HG03520 (cell line): ENCODE data around the gene OGFR.
"Not testable (repeated sequence)": the region's sequence is repeated elsewhere in the genome, so short reads cannot be mapped to it uniquely, and the experiment has no call there.

Source experiments
- ATAC-seq: cut with Tn5 transposase; IDR thresholded peaks from one replicate; pipeline ENCODE4 v1.9.1; 2021; ENCODE audit warnings: mild to moderate bottlenecking, moderate library complexity; ENCODE audit not compliant: unreplicated experiment

Gene OGFR

GRCh38 chr20:62836967-62837490 lies 32.4 kb downstream of the OGFR start:
- no peak for ATAC-seq

DNA sequence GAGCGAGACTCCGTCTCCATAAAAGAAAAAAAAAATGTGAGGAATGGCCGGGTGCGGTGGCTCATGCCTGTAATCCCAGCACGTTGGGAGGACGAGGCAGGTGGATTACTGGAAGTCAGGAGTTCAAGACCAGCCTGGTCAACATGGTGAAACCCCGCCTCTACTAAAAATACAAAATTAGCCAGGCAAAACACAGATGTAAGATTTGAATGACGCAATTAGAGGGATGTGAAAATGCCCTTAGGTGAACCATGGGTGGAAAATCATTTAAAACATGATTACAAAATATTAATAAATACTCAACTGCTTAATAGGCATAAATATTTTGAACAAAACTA lies 33.1 kb downstream of the OGFR start:
- no peak for ATAC-seq

DNA sequence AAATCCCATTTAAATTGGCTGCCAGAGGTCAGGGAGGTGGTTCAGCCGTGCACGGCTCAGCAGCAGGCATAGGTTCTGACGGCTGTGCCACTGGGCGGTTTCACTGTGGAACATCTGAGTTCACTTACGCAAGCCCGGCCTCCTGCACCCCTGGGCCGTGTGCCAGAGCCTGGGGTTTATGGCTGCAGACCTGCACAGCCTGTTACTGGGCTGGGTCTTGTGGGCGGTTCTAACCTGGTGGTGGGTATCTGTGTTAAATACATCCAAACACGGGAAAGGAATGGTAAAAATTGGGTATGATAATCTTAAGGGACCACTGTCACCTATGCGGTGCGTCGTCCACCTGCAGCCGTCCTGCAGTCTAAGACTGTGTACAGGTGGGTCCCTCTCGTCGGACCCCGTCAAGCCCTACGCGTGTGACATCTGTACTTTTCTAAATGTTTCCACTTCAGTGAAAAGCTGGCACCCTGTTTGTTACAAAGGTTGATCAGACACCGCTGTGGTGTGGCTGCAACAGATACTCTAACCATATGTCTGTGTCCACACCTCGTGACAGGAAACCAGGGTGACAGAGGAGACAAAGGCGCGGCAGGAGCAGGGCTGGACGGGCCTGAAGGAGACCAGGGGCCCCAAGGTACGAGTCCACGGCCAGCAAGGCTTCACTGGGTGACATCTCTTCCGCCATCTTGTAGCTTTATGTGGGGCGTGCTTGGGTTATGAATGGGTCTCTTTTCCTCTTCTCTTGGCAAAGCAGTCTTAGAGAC lies 33.7 kb downstream of the OGFR start:
- no peak for ATAC-seq

DNA sequence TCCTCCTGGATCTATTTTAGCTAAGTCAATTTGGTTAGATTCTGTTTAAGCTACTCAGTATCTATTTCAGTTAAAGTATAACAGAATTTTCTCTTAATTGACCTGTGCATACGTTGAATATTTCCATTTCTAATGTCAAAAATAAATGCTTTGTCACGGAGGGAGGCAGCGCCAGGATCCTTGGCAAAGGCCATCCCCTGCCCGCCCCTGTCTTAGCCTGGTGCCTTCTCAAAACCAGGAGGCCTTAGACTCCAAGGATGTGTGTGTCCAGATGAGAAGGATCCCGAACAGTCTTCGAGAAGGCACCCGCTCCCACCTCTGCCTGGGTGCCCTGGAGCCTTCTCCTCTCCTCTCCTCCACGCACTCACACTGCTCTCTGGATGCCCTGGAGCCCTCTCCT lies 34.6 kb downstream of the OGFR start:
- no peak for ATAC-seq

GRCh38 chr20:62839816-62840215 lies 35.2 kb downstream of the OGFR start:
- no peak for ATAC-seq

DNA sequence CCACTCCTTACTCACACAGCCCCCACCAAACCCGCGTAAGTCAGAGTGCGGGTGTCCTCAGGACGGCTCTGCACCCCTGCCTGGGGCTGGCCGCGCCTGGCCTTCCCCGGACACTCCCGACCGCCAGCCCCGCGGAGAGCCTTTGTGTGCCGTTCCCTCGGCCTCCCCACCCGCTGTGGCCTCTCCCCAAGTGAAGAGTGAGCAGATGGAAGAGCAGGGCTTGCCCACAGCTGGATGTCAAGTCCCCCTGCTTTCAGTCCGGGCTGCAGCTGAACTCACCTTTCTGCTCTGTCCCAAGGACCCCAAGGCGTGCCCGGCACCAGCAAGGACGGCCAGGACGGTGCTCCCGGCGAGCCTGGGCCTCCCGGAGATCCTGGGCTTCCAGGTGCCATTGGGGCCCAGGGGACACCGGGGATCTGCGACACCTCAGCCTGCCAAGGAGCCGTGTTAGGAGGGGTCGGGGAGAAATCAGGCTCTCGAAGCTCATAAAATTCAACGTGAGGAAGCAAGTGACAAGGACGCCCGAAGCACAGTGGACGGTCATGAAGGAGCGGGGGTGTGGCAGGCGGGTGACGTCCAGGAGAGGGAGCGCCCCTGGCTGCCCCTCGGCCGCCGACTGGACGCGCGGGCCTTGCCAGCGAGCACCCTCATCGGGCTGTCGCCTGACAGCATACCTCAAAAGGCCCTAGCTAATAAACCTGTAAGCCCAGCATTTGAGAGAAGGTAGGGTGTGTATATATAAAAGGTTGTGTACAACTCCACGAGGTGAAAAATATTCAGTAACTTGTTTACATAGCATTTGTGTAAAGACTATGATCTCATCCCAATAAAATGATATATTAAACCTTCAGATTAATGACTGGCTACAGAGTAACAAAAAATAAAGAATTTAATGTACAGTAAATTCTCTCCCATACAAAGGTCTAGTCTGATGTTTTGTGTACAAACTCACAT lies 35.9 kb downstream of the OGFR start:
- no peak for ATAC-seq

DNA sequence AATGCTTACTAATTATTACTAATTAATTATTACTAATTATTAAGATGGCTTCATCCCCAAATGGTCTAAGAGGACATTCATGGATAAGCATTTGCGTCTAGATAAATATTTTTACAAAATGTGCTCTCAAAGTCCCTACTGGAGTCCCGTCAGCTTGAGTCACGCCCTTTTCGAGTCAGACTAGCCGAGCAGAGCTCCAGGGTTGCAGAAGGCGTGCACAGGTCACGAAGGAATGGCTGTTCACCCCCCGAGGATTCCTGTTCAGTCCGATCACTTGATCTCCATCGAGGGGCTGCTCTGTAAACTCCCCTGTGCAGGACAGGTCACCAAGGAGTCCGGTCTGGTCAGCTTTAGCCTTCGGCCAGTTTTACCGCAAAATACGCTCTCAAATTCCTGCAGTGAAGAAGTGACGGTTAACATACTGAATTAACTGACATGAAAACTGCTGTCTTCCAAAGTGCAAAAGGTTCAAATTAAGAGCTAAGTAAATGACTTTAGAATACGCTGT lies 37.1 kb downstream of the OGFR start:
- ATAC-seq, result no peak

DNA sequence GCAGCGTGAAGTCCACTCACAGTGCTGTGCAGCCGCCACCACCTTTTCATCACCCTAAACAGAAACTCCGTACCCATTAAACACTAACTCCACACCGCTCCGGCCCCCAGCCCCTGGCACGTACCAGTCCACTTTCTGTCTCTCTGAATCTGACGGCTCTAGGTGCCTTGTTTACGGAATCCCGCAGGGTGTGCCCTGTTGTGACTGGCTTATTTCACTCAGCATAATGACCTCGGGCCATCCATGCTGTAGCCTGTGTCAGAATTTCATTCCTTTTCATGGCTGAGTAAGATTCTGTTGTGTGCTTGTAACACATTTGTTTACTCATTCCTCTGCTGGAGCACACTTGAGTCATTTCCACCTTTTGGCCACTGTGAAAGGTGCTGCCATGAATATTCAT lies 39.0 kb downstream of the OGFR start:
- ATAC-seq, result no peak

GRCh38 chr20:62844182-62844581 lies 39.5 kb downstream of the OGFR start:
- no peak for ATAC-seq

GRCh38 chr20:62845416-62846160 lies 41.0 kb downstream of the OGFR start:
- no peak for ATAC-seq

DNA sequence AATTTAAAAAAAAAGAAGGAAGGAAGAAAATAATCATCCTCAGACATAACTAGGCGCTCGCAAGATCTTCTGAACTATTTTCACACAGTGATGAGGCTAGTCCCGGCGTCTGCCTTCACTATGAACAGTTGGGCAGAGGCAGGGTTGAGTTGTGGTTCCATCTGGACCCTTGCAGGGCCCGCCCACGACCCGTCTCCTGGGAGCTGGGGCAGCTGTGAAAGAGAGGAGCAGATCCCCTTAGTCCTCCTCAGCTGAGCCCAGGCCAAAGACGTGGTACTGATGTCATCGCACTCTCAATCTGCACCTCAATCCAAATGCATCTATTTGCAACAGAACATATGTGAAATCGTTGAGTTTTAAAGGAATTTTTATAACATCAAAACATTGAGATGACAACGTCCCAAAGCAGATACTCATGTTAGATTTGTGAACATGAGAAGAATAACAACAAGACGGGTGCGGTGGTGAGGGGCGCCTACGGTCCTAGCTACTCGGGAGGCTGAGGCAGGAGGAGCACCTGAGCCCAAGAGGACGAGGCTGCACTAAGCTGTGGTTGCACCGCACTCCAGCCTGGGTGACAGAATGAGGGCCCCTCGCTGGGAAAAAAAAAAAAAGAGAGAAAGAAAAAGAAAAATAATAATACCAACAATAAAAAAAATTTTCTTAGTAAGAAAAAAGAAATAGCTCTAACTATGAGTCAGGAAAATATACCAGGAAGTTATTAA lies 41.7 kb downstream of the OGFR start:
- ATAC-seq, result no peak

DNA sequence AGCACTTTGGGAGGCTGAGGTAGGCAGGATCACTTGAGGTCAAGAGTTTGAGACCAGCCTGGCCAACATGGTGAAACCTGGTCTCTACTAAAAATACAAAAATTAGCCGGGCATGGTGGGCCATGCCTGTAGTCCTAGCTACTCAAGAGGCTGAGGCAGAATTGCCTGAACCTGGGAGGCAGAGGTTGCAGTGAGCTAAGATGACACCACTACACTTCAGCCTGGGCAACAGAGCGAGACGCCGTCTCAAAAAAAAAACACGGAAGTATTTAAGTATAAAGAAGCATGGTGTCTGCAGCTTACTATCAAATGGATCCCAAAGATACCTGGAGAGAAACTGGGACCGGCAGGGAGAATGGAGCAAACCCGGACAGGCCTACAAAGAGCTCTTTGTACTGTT lies 44.3 kb downstream of the OGFR start:
- not testable (repeated sequence) for ATAC-seq

DNA sequence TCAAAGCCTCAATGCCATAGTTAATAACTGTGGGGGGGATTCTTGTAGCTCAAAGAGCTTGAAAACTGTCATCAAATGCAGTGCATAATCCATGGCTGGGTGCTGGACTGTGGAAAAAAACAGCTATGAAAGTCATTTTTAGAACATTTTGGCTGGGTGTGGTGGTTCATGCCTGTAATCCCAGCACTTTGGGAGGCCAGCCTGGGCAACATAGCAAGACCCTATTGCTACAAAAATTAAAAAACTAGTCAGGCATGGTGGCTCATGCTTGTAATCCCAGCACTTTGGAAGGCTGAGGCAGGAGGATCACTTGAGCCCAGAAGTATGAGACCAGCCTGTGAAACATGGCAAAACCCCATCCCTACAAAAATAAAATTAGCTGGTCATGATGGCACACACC lies 44.8 kb downstream of the OGFR start:
- no peak for ATAC-seq

GRCh38 chr20:62850333-62850974 lies 45.8 kb downstream of the OGFR start:
- ATAC-seq, result no peak

- no peak for ATAC-seq
Measured at GRCh38 chr20:62852196-62852595, 47.6 kb downstream of the OGFR start.

DNA sequence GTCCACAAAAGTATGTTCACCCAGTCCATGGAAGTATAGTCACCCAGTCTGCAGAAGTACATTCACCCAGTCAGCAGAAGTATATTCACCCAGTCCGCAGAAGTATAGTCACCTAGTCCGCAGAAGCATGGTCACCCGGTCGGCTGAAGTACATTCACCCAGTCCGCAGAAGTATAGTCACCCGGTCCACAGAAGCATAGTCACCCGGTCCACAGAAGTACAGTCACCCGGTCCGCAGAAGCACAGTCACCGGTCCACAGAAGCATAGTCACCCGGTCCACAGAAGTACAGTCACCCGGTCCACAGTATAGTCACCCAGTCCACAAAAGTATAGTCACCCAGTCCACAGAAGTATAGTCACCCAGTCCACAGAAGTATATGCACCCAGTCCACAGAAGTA lies 48.2 kb downstream of the OGFR start:
- ATAC-seq, result no peak

DNA sequence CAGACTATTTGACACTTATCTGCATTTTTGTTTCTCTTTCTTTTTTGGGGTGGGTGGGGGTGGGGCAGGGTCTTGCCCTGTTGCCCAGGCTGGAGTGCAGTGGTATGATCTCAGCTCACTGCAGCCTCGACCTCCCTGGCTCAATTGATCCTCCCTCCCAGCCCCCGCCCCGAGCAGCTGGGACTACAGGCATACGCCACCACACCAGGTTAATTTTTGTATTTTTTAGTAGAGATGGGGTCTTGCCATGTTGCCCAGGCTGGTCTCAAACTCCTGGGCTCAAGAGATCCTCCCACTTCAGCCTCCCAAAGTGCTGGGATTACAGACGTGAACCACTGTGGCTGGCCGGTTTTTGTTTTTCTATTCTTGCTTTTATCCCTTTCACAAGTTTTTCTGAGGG lies 48.7 kb downstream of the OGFR start:
- ATAC-seq, result not testable (repeated sequence)

GRCh38 chr20:62854121-62854520 lies 49.5 kb downstream of the OGFR start:
- no peak for ATAC-seq

GRCh38 chr20:62855120-62855519 lies 50.5 kb downstream of the OGFR start:
- ATAC-seq, result no peak
